PFSK-1 (cell line): ENCODE results near the gene ANKRD9.

ENCODE experiments used
- POLR2AphosphoS5 ChIP-seq: IDR thresholded peaks from 2 replicates; pipeline ENCODE4 v1.6.1; 2012; ENCODE audit warnings: low read depth, mild to moderate bottlenecking, control low read depth, low read length, moderate library complexity
- SIN3A ChIP-seq: IDR thresholded peaks from 2 replicates; pipeline ENCODE4 v1.6.1; 2012; ENCODE audit warnings: mild to moderate bottlenecking, low read length, moderate library complexity, borderline replicate concordance; ENCODE audit not compliant: insufficient read depth
- TAF1 ChIP-seq: IDR thresholded peaks from 2 replicates; pipeline ENCODE4 v1.6.1; 2012; ENCODE audit warnings: low read length, control low read depth, borderline replicate concordance; ENCODE audit not compliant: insufficient read depth

GRCh38 chr14:102540315-102541028 lies 30.9 kb upstream of the ANKRD9 start:
- TF ChIP-seq POLR2AphosphoS5 (no peak), SIN3A (no peak), TAF1 (no peak)
